Liver (tissue), 2 donors: ENCODE data around the gene ZNF618.

Experiments used
- TF ChIP-seq, protein P1 (sequence below): fragments of 150-350 bp; IDR thresholded peaks from 2 replicates; pipeline ENCODE4 v1.5.1; 2017; ENCODE audit warnings: improper control_type of control experiment, low read depth, low read length; ENCODE audit not compliant: missing input control
- TF ChIP-seq, protein P2 (sequence below): IDR thresholded peaks from 2 replicates; pipeline ENCODE4 v1.6.1; 2016; ENCODE audit warnings: antibody characterized with exemption
- donor health status: healthy.

DNA sequence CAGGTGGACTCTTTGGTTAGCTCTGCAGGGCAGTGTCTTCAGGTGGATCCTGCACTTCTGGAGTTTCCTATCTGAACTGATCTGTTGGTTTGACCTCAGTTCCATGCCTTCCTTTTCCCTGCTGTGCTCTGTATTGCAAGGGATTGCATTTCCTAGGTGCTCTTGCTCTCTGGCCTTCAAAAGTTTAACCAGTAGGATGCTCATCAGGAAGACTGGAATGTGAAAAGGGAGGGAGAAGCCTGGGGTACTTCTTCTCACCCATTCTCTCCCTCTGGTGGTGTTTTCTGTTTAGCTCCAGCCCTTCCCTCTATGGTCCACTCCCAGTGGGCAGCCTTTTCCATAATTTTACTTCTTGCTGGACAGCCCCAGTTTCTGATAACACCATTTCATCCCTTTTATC lies 78.5 kb downstream of the ZNF618 start:
- TF ChIP-seq, protein P1, sequence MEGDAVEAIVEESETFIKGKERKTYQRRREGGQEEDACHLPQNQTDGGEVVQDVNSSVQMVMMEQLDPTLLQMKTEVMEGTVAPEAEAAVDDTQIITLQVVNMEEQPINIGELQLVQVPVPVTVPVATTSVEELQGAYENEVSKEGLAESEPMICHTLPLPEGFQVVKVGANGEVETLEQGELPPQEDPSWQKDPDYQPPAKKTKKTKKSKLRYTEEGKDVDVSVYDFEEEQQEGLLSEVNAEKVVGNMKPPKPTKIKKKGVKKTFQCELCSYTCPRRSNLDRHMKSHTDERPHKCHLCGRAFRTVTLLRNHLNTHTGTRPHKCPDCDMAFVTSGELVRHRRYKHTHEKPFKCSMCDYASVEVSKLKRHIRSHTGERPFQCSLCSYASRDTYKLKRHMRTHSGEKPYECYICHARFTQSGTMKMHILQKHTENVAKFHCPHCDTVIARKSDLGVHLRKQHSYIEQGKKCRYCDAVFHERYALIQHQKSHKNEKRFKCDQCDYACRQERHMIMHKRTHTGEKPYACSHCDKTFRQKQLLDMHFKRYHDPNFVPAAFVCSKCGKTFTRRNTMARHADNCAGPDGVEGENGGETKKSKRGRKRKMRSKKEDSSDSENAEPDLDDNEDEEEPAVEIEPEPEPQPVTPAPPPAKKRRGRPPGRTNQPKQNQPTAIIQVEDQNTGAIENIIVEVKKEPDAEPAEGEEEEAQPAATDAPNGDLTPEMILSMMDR = no peak
- TF ChIP-seq, protein P2, sequence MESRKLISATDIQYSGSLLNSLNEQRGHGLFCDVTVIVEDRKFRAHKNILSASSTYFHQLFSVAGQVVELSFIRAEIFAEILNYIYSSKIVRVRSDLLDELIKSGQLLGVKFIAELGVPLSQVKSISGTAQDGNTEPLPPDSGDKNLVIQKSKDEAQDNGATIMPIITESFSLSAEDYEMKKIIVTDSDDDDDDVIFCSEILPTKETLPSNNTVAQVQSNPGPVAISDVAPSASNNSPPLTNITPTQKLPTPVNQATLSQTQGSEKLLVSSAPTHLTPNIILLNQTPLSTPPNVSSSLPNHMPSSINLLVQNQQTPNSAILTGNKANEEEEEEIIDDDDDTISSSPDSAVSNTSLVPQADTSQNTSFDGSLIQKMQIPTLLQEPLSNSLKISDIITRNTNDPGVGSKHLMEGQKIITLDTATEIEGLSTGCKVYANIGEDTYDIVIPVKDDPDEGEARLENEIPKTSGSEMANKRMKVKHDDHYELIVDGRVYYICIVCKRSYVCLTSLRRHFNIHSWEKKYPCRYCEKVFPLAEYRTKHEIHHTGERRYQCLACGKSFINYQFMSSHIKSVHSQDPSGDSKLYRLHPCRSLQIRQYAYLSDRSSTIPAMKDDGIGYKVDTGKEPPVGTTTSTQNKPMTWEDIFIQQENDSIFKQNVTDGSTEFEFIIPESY = no peak
